ENCODE results near the gene CSTF3. TPM values are rescaled to one million over a fixed set of nuclear protein-coding genes. Genes with fewer than 3 reads are reported as not detected.
"Not testable (repeated sequence)": the region's sequence is repeated elsewhere in the genome, so short reads cannot be mapped to it uniquely, and the experiment has no call there.

The CSTF3 gene
- polyA plus RNA-seq, 1 experiment = 7.9 TPM

DNA sequence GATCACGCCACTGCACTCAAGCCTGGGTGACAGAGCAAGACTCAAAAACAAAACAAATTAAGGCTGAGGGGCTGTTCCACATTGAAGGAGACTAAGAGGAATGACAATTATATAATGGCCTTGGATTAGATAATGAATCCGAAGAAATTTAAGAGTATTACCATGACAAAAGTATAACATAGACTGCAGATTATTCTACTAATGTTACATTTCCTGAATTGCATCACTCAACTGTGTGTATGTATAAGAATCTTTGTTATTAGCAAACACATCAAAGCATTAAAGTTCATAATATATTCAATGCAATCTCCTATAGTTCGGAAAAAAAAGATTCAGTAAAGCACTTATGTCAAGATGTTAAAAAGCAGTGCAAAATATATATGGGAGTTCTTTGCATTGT is 27.5 kb downstream of the CSTF3 start:
- no peak for DNase-seq (ENCODE audit: low read depth)
- POLR2A ChIA-PET = no interaction called here
- CTCF ChIA-PET = interaction anchor here (0.9 kb wide), 1 partner anchor 554 kb away, joined by 3 read pairs; no protein-coding TSS in a partner anchor
- TF ChIP-seq, protein P1, sequence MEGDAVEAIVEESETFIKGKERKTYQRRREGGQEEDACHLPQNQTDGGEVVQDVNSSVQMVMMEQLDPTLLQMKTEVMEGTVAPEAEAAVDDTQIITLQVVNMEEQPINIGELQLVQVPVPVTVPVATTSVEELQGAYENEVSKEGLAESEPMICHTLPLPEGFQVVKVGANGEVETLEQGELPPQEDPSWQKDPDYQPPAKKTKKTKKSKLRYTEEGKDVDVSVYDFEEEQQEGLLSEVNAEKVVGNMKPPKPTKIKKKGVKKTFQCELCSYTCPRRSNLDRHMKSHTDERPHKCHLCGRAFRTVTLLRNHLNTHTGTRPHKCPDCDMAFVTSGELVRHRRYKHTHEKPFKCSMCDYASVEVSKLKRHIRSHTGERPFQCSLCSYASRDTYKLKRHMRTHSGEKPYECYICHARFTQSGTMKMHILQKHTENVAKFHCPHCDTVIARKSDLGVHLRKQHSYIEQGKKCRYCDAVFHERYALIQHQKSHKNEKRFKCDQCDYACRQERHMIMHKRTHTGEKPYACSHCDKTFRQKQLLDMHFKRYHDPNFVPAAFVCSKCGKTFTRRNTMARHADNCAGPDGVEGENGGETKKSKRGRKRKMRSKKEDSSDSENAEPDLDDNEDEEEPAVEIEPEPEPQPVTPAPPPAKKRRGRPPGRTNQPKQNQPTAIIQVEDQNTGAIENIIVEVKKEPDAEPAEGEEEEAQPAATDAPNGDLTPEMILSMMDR (IDR thresholded peaks at IDR 0.05; ENCODE audit: insufficient read depth, low read depth, low read length) = no peak
- no peaks in the 10 kb centered on the region for H3K27me3 ChIP-seq (ENCODE audit: control insufficient read depth, insufficient read depth, low read length)
- H3K36me3 ChIP-seq (ENCODE audit: control insufficient read depth, insufficient read depth, low read length) = no peaks in the 10 kb centered on the region
- no peak overlapping the region for H3K4me3 ChIP-seq (ENCODE audit: low read depth, low read length)

GRCh38 chr11:33132510-33132909 is 28.8 kb downstream of the CSTF3 start:
- POLR2A ChIA-PET = no interaction called here
- no peak for DNase-seq (ENCODE audit: low read depth)
- CTCF ChIA-PET = no interaction called here
- H3K27me3 ChIP-seq (ENCODE audit: control insufficient read depth, insufficient read depth, low read length) = no peaks in the 10 kb centered on the region
- TF ChIP-seq, protein P1 (IDR thresholded peaks at IDR 0.05; ENCODE audit: insufficient read depth, low read depth, low read length) = no peak
- H3K36me3 ChIP-seq (ENCODE audit: control insufficient read depth, insufficient read depth, low read length) = no peaks in the 10 kb centered on the region
- H3K4me3 ChIP-seq (ENCODE audit: low read depth, low read length) = no peak overlapping the region

GRCh38 chr11:33128739-33129138 is 32.5 kb downstream of the CSTF3 start:
- CTCF ChIA-PET = no interaction called here
- no peaks in the 10 kb centered on the region for H3K36me3 ChIP-seq (ENCODE audit: control insufficient read depth, insufficient read depth, low read length)

DNA sequence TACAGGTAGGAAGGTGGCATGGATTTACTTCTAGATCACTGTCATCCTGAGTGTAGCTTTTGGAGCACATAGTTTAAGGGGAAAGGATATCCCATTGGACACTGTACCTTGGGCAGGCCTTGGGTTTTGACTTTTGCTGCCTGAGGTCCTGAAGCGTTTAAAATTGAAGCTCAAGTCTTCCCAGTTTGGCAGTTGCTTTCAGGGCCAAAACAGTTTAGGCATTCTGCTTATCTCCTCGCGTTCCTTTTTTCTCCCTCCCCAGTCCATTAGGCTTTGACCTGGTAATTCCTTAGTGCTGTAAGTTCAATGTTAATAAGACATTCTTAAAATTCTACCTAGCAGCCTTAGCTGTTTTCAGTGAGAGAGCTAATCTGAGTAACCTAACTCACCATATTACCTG is 35.7 kb downstream of the CSTF3 start:
- H3K36me3 ChIP-seq (ENCODE audit: control insufficient read depth, insufficient read depth, low read length) = no peaks in the 10 kb centered on the region
- H3K27me3 ChIP-seq (ENCODE audit: control insufficient read depth, insufficient read depth, low read length) = no peaks in the 10 kb centered on the region
- ChIA-PET CTCF (interaction anchor here (1.1 kb wide), 1 partner anchor 16 kb away, joined by 4 read pairs; no protein-coding TSS in a partner anchor), POLR2A (no interaction called here)
- no peak overlapping the region for H3K4me3 ChIP-seq (ENCODE audit: low read depth, low read length)
- no peak for DNase-seq (ENCODE audit: low read depth)
- TF ChIP-seq, protein P1 (IDR thresholded peaks at IDR 0.05; ENCODE audit: insufficient read depth, low read depth, low read length) = no peak

More at GRCh38 chr11:33128739-33129138, 32.5 kb downstream of the CSTF3 start:
- DNase-seq (ENCODE audit: low read depth) = no peak
- Histone ChIP-seq H3K4me3 (ENCODE audit: low read depth, low read length) (no peak overlapping the region), H3K27me3 (ENCODE audit: control insufficient read depth, insufficient read depth, low read length) (no peaks in the 10 kb centered on the region)
- POLR2A ChIA-PET = interaction anchor here (0.7 kb wide), 1 partner anchor 211 kb away, joined by 3 read pairs; no protein-coding TSS in a partner anchor
- TF ChIP-seq, protein P1 (IDR thresholded peaks at IDR 0.05; ENCODE audit: insufficient read depth, low read depth, low read length) = no peak

- TF ChIP-seq, protein P1 (IDR thresholded peaks at IDR 0.05; ENCODE audit: insufficient read depth, low read depth, low read length) = no peak
- no peak for DNase-seq (ENCODE audit: low read depth)
- no peak overlapping the region for H3K4me3 ChIP-seq (ENCODE audit: low read depth, low read length)
- no peaks in the 10 kb centered on the region for H3K36me3 ChIP-seq (ENCODE audit: control insufficient read depth, insufficient read depth, low read length)
- ChIA-PET CTCF (no interaction called here), POLR2A (no interaction called here)
- H3K27me3 ChIP-seq (ENCODE audit: control insufficient read depth, insufficient read depth, low read length) = no peaks in the 10 kb centered on the region
These were observed 36.3 kb downstream of the CSTF3 start for GRCh38 chr11:33125025-33125424.

- H3K4me3 ChIP-seq (ENCODE audit: low read depth, low read length); DNase-seq (ENCODE audit: low read depth); H3K27me3 ChIP-seq (ENCODE audit: control insufficient read depth, insufficient read depth, low read length); POLR2A ChIA-PET; H3K36me3 ChIP-seq (ENCODE audit: control insufficient read depth, insufficient read depth, low read length); CTCF ChIA-PET: not testable (repeated sequence)
These were observed 38.6 kb downstream of the CSTF3 start for GRCh38 chr11:33122696-33123095.
